Esophagus squamous epithelium (tissue), 4 donors: ENCODE results near the gene SDHD.

Experiments used
- POLR2A ChIP-seq, 4 donors: fragments of 450-650 bp; IDR thresholded peaks; one replicate each; pipeline ENCODE4 v1.6.1; 2017; ENCODE audit warnings: antibody characterized with exemption in 4 of 4, mild to moderate bottlenecking in 4 of 4, moderate library complexity in 3 of 4
- TF ChIP-seq, protein P1 (sequence below), 6 experiments: fragments of 450-650 bp in 4 of 6; fragments of 200-600 bp in 2 of 6; sonication (generic) in 2 of 6; IDR thresholded peaks; one replicate each; pipeline ENCODE4 v1.5.1; 2016 to 2019; ENCODE audit warnings: antibody characterized with exemption in 6 of 6, mild to moderate bottlenecking in 4 of 6, moderate library complexity in 4 of 6

GRCh38 chr11:112042161-112042960 lies 44.3 kb upstream of the SDHD start:
- TF ChIP-seq, protein P1, sequence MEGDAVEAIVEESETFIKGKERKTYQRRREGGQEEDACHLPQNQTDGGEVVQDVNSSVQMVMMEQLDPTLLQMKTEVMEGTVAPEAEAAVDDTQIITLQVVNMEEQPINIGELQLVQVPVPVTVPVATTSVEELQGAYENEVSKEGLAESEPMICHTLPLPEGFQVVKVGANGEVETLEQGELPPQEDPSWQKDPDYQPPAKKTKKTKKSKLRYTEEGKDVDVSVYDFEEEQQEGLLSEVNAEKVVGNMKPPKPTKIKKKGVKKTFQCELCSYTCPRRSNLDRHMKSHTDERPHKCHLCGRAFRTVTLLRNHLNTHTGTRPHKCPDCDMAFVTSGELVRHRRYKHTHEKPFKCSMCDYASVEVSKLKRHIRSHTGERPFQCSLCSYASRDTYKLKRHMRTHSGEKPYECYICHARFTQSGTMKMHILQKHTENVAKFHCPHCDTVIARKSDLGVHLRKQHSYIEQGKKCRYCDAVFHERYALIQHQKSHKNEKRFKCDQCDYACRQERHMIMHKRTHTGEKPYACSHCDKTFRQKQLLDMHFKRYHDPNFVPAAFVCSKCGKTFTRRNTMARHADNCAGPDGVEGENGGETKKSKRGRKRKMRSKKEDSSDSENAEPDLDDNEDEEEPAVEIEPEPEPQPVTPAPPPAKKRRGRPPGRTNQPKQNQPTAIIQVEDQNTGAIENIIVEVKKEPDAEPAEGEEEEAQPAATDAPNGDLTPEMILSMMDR (IDR thresholded peaks at IDR 0.05) = no peak
- TF ChIP-seq POLR2A (IDR thresholded peaks at IDR 0.05) = no peak
